HCT116 (cell line): ENCODE measurements around the gene PRIM1. TPM values are rescaled to one million over a fixed set of nuclear protein-coding genes. Genes with fewer than 3 reads are reported as not detected.

ENCODE experiments used
- ATAC-seq: fragments of 200-7000 bp; cut with Tn5 transposase; 2 replicates; pipeline ENCODE4 v1.9.1; 2020; ENCODE audit warnings: mild to moderate bottlenecking, moderate library complexity
- BruUV-seq: library from RNA; stranded (reverse); fragments of 400-500 nt; replicated peaks from 2 replicates; lab custom pipeline; 2021; lab: Mats Ljungman, UMichigan
- CTCF ChIA-PET: fragments of 300-600 bp; sonication (Branson Sonifier 250); formaldehyde crosslinking; loops from one replicate; lab custom pipeline; 2021; ENCODE audit warnings: antibody characterized with exemption; lab: Charles Lee
- POLR2A ChIA-PET: fragments of 300-600, 350-600 bp; sonication (Branson Sonifier 250); formaldehyde crosslinking; loops from one replicate; lab custom pipeline; 2021; ENCODE audit warnings: antibody characterized with exemption; lab: Charles Lee
- RAD21 ChIA-PET, 2 experiments: fragments of 300-600 bp; sonication (Branson Sonifier 250); formaldehyde crosslinking; loops; one replicate each; lab custom pipeline; 2023; ENCODE audit warnings: low total read pairs in 2 of 2; ENCODE audit not compliant: uncharacterized antibody in 2 of 2, unreplicated experiment in 2 of 2, low non-redundant PET in 1 of 2; lab: Charles Lee
- DNase-seq: peaks from one replicate; pipeline ENCODE4 v3.0.0-alpha.2; 2010; ENCODE audit warnings: low read depth, low spot score
- H2AFZ ChIP-seq: fragments of 200-600 bp; shearing (Covaris generic), sonication (generic); 2 replicates; pipeline ENCODE4 v1.6.1; 2017; ENCODE audit warnings: low read depth, mixed run types, mixed read lengths, antibody characterized with exemption, low read length; ENCODE audit not compliant: poor library complexity, severe bottlenecking
- H3K27ac ChIP-seq: 2 replicates; pipeline ENCODE4 v1.5.1; 2012; ENCODE audit warnings: low read depth, low read length
- H3K27me3 ChIP-seq: fragments of 200-600 bp; sonication (generic); 2 replicates; pipeline ENCODE4 v1.6.1; 2016; ENCODE audit warnings: mixed run types, low read length, mixed read lengths; ENCODE audit not compliant: insufficient read depth
- H3K36me3 ChIP-seq, 2 experiments: fragments of 200-500 bp in 1 of 2; fragments of 200-600 bp in 1 of 2; sonication (Bioruptor generic) in 1 of 2; sonication (generic) in 1 of 2; 2 replicates each; pipeline versions ENCODE4 v1.5.1 to v1.6.1; 2014 to 2016; ENCODE audit warnings: low read length in 2 of 2, inconsistent platforms in 1 of 2, mixed read lengths in 1 of 2, mixed run types in 1 of 2; ENCODE audit not compliant: insufficient read depth in 2 of 2, control insufficient read depth in 1 of 2
- H3K4me1 ChIP-seq, 2 experiments: fragments of 200-600 bp in 1 of 2; sonication (generic) in 1 of 2; 2 replicates each; pipeline versions ENCODE4 v1.5.1 to v1.6.1; 2012 to 2017; ENCODE audit warnings: low read length in 2 of 2, inconsistent platforms in 1 of 2, mild to moderate bottlenecking in 1 of 2, mixed read lengths in 1 of 2, mixed run types in 1 of 2, moderate library complexity in 1 of 2; ENCODE audit not compliant: insufficient read depth in 2 of 2, control insufficient read depth in 1 of 2
- H3K4me2 ChIP-seq: fragments of 200-600 bp; sonication (generic); 2 replicates; pipeline ENCODE4 v1.6.1; 2017; ENCODE audit warnings: mixed run types, low read length, mixed read lengths
- H3K4me3 ChIP-seq, 2 experiments: fragments of 200-600 bp in 1 of 2; sonication (generic) in 1 of 2; replicated peaks in 1 of 2; 2 replicates each; pipeline ENCODE4 v1.5.1; 2011 to 2016; ENCODE audit warnings: low read length in 2 of 2, control low read depth in 1 of 2, low read depth in 1 of 2, mild to moderate bottlenecking in 1 of 2, mixed read lengths in 1 of 2, mixed run types in 1 of 2
- H3K79me2 ChIP-seq: fragments of 200-600 bp; sonication (generic); 2 replicates; pipeline ENCODE4 v1.6.1; 2017; ENCODE audit warnings: mild to moderate bottlenecking, mixed run types, low read length, moderate library complexity, mixed read lengths; ENCODE audit not compliant: insufficient read depth
- H3K9ac ChIP-seq: fragments of 200-600 bp; sonication (generic); 2 replicates; pipeline ENCODE4 v1.6.1; 2016; ENCODE audit warnings: low read length, mixed read lengths
- H3K9me2 ChIP-seq: fragments of 200-600 bp; sonication (generic), shearing (Covaris generic); 2 replicates; pipeline ENCODE4 v1.6.1; 2017; ENCODE audit warnings: mixed run types, mild to moderate bottlenecking, moderate library complexity; ENCODE audit not compliant: insufficient read depth
- H3K9me3 ChIP-seq, 2 experiments: fragments of 200-500 bp in 1 of 2; fragments of 200-600 bp in 1 of 2; sonication (Bioruptor generic) in 1 of 2; sonication (generic) in 1 of 2; 2 replicates each; pipeline ENCODE4 v1.6.1; 2014 to 2017; ENCODE audit warnings: low read length in 2 of 2, mixed read lengths in 2 of 2, inconsistent platforms in 1 of 2, low read depth in 1 of 2, mild to moderate bottlenecking in 1 of 2, mixed run types in 1 of 2, moderate library complexity in 1 of 2; ENCODE audit not compliant: control insufficient read depth in 1 of 2, insufficient read depth in 1 of 2
- H4K20me1 ChIP-seq: fragments of 200-600 bp; sonication (generic), shearing (Covaris generic); 2 replicates; pipeline ENCODE4 v1.6.1; 2017; ENCODE audit warnings: mixed run types, mild to moderate bottlenecking, moderate library complexity; ENCODE audit not compliant: insufficient read depth
- ATF3 ChIP-seq: IDR thresholded peaks from 2 replicates; pipeline ENCODE4 v1.6.1; 2012
- CBX3 ChIP-seq: IDR thresholded peaks from 2 replicates; pipeline ENCODE4 v1.6.1; 2012; ENCODE audit warnings: low read depth
- CEBPB ChIP-seq: IDR thresholded peaks from 2 replicates; pipeline ENCODE4 v1.6.1; 2012; ENCODE audit warnings: low read depth
- CTCF ChIP-seq, 3 experiments: fragments of 200-600 bp in 1 of 3; sonication (generic) in 1 of 3; IDR thresholded peaks in 2 of 3; conservative IDR thresholded peaks in 1 of 3; 2 replicates each; pipeline ENCODE4 v1.5.1; 2012 to 2017; ENCODE audit warnings: low read depth in 2 of 3, low read length in 2 of 3, antibody characterized with exemption in 1 of 3, borderline replicate concordance in 1 of 3, control low read depth in 1 of 3, mild to moderate bottlenecking in 1 of 3, mixed read lengths in 1 of 3, mixed run types in 1 of 3, moderate library complexity in 1 of 3; ENCODE audit not compliant: insufficient read depth in 1 of 3
- ELF1 ChIP-seq: IDR thresholded peaks from 2 replicates; pipeline ENCODE4 v1.6.1; 2012; ENCODE audit warnings: low read depth, borderline replicate concordance
- EZH2phosphoT487 ChIP-seq: fragments of 200-600 bp; IDR thresholded peaks from 2 replicates; pipeline ENCODE4 v1.6.1; 2018; ENCODE audit warnings: antibody characterized with exemption, borderline replicate concordance
- FOSL1 ChIP-seq: IDR thresholded peaks from 2 replicates; pipeline ENCODE4 v1.6.1; 2012; ENCODE audit warnings: low read depth
- JUND ChIP-seq: IDR thresholded peaks from 2 replicates; pipeline ENCODE4 v1.6.1; 2012
- MAX ChIP-seq: IDR thresholded peaks from 2 replicates; pipeline ENCODE4 v1.6.1; 2012
- POLR2A ChIP-seq: IDR thresholded peaks from 2 replicates; pipeline ENCODE4 v1.7.0; 2011; ENCODE audit warnings: borderline replicate concordance; ENCODE audit not compliant: insufficient read depth, insufficient read length; ENCODE audit errors: extremely low read depth
- POLR2AphosphoS5 ChIP-seq: IDR thresholded peaks from 2 replicates; pipeline ENCODE4 v1.6.1; 2011; ENCODE audit warnings: mild to moderate bottlenecking, low read depth, low read length, moderate library complexity
- REST ChIP-seq: IDR thresholded peaks from 2 replicates; pipeline ENCODE4 v1.6.1; 2012; ENCODE audit warnings: low read depth
- SP1 ChIP-seq: IDR thresholded peaks from 2 replicates; pipeline ENCODE4 v1.6.1; 2012; ENCODE audit warnings: low read depth
- SRF ChIP-seq: IDR thresholded peaks from 2 replicates; pipeline ENCODE4 v1.6.1; 2012; ENCODE audit warnings: low read depth
- TCF7L2 ChIP-seq: IDR thresholded peaks from 2 replicates; pipeline ENCODE4 v1.7.0; 2011; ENCODE audit warnings: borderline replicate concordance, inconsistent platforms; ENCODE audit not compliant: insufficient read depth, insufficient read length; ENCODE audit errors: extremely low read depth
- YY1 ChIP-seq: IDR thresholded peaks from 2 replicates; pipeline ENCODE4 v1.6.1; 2011; ENCODE audit warnings: low read length, low read depth, moderate library complexity, mild to moderate bottlenecking; ENCODE audit not compliant: insufficient replicate concordance; ENCODE audit errors: extremely low read depth
- ZBTB33 ChIP-seq: IDR thresholded peaks from 2 replicates; pipeline ENCODE4 v1.6.1; 2011; ENCODE audit warnings: mild to moderate bottlenecking, low read length, moderate library complexity; ENCODE audit not compliant: insufficient replicate concordance; ENCODE audit errors: extremely low read depth
- ZNF274 ChIP-seq: fragments of 200-500 bp; sonication (Bioruptor generic); IDR thresholded peaks from 2 replicates; pipeline ENCODE4 v1.6.1; 2014; ENCODE audit warnings: mild to moderate bottlenecking, low read depth, low read length, inconsistent platforms
- intact Hi-C: fragments of 100-400 bp; cut with micrococcal nuclease; formaldehyde crosslinking; loops from 2 replicates; pipeline ENCODE4 v1.10.0; 2022
- total RNA-seq: library from RNA; stranded (reverse); gene quantifications from one replicate; pipeline ENCODE4 v1.2.1, GENCODE V29; 2021; ENCODE audit not compliant: unreplicated experiment

The PRIM1 gene
- total RNA-seq, 1 experiment from 2014 or later, result 53.3 TPM

GRCh38 chr12:56725723-56726102, 26.4 kb downstream of the PRIM1 start:
- Histone ChIP-seq H3K27ac (peak overlapping the region; percentile 91), H3K9me3 (no peaks in the 10 kb centered on the region), H2AFZ (peak overlapping the region; percentile 36), H3K36me3 (peaks cover 11 to 41% of the 10 kb centered on the region in 2 experiments; a peak in 3 of 4 replicates), H3K9ac (peak overlapping the region; percentile 99), H3K4me2 (peak overlapping the region; percentile 85), H3K4me3 (peak overlapping the region; percentile 92 to 99), H4K20me1 (peaks cover 22% of the 10 kb centered on the region; the same call in 1 of the 2 replicates), H3K4me1 (peaks cover 21 to 42% of the 10 kb centered on the region in 2 experiments; a peak in 3 of 4 replicates), H3K27me3 (no peaks in the 10 kb centered on the region), H3K9me2 (no peaks in the 10 kb centered on the region), H3K79me2 (peaks cover 44% of the 10 kb centered on the region)
- DNase-seq (no peak), ATAC-seq (no peak)
- no peak for TF ChIP-seq SRF
- TF ChIP-seq MAX, result no peak
- TF ChIP-seq YY1, result no peak
- TF ChIP-seq CEBPB, result no peak
- no peak for TF ChIP-seq TCF7L2
- TF ChIP-seq JUND, result no peak
- no peak for TF ChIP-seq POLR2AphosphoS5
- TF ChIP-seq REST, result no peak
- TF ChIP-seq CBX3, result no peak
- TF ChIP-seq CTCF (IDR thresholded peaks at IDR 0.05 in 2 of 3, conservative IDR thresholded peaks at IDR 0.05 in 1 of 3; ENCODE audit: borderline replicate concordance in 1 of 3, insufficient read depth in 1 of 3, low read depth in 2 of 3, low read length in 2 of 3), result no peak
- TF ChIP-seq ELF1, result no peak
- no peak for TF ChIP-seq ATF3
- no peak for TF ChIP-seq POLR2A
- TF ChIP-seq SP1, result no peak
- TF ChIP-seq FOSL1, result no peak
- no peak for TF ChIP-seq EZH2phosphoT487
- TF ChIP-seq ZNF274, result no peak
- no peak for TF ChIP-seq ZBTB33
- TSS peak; percentile 96 for BruUV-seq
- POLR2A ChIA-PET, result interaction anchor here (0.6 to 1.9 kb wide), 31 partner anchors 7 to 504 kb away, joined by 3 to 31 read pairs (median 4); partner anchors contain the start of genes PTGES3, RNF41 and STAT6
- RAD21 ChIA-PET, result no interaction called here
- CTCF ChIA-PET, result interaction anchor here (0.8 to 0.9 kb wide), 3 partner anchors 30 to 276 kb away, joined by 3 to 4 read pairs (median 3); no protein-coding TSS in a partner anchor
- intact Hi-C loops, result loop anchor here (2.0 kb wide), 1 partner anchor 37 kb away; the partner anchor contains the start of gene PTGES3
